Stimulated activated CD8-positive, alpha-beta memory T cell treated with anti-CD3 and anti-CD28 coated beads, Interleukin-4, amount 100 ng/mL, for 48 hours (primary cell): ENCODE data around the gene SRPK1.

ENCODE experiments used
- DNase-seq: peaks from one replicate; pipeline ENCODE4 v3.0.0-alpha.2; 2020

Gene SRPK1

DNA sequence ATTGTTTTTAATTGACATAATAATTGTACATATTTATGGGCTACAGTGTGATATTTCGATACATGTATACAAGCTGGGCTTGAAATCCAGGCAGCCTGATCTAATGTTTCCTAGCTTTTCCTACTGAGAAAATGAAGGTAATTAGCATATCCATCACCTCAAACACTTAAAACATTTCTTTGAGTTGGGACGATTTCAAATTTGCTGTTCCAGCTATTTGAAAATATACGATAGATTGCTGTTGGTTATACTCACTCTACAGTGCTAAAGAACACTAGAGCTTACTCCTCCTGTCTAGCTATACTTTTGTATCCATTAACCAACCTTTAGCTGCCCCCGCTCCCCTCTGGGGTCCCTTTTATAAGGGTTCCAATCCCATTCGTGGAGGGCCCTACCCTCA, 111.1 kb downstream of the SRPK1 start:
- no peak for DNase-seq

- DNase-seq, result no peak
Observed at GRCh38 chr6:35808688-35809087, 112.2 kb downstream of the SRPK1 start.

DNA sequence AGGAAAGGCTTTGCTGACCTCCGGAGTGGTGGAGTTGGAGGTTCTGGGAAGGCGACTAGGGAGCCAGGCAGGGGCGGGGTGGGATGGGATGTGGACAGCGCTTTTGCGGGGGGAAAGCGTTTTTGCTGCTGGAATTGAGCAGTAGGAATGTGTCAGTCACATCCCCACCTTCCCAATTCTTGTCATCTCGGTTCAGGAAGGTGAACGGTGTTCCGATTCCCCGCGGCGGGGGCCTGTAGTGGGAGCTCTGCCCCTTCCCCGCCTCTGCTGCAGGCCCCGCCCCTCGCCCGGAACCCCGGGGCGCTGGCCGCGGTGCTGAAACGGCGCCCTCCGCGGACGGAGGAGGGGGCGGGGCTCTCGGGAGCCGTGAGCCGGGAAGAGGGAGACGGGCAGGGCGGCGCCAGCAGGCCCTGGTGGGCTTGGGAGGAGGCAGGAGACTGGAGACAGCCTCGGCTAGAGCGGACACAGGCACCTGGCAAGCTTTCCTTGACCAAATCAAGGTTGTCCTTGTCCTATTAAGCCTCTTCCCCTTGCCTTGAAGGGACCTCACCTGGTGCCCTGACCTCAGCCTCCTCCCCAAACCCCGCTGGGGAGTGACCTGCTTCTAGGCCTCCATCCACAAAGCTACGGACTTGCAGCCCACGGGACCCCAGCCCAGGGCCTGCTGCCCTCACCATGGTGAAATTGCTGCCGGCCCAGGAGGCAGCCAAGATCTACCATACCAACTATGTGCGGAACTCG, 115.7 kb downstream of the SRPK1 start, which contains the start of gene LHFPL5:
Gene LHFPL5 (plus strand): TSS at position 357 of the 741 bp plus-strand sequence. CDS start 319 bp downstream, at position 676.
- DNase-seq, result peak; percentile 73

- no peak for DNase-seq
Observed at GRCh38 chr6:35801148-35801547, 119.8 kb downstream of the SRPK1 start.

DNA sequence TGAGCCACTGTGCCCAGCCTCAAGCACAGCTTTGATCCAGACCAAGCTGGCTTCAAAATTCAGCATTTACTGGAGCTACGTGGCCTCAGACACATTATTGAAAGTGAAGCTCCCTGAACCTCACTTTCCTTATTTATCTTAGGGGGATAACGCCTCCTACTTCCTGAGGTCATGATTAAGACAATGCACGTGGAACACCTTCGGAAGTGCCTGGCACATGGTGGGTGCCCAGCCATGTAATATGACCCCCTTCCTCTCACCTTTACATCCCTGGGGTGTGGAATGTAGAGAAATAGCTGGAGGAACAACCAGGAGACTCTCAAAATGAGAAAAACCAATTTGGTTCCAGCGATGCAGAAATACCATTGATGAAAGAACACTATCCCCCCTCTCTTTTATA, 122.2 kb downstream of the SRPK1 start:
- DNase-seq, result no peak

GRCh38 chr6:35797837-35798526, 122.9 kb downstream of the SRPK1 start:
- DNase-seq, result no peak

- no peak for DNase-seq
Observed at GRCh38 chr6:35796236-35796635, 124.7 kb downstream of the SRPK1 start.

DNA sequence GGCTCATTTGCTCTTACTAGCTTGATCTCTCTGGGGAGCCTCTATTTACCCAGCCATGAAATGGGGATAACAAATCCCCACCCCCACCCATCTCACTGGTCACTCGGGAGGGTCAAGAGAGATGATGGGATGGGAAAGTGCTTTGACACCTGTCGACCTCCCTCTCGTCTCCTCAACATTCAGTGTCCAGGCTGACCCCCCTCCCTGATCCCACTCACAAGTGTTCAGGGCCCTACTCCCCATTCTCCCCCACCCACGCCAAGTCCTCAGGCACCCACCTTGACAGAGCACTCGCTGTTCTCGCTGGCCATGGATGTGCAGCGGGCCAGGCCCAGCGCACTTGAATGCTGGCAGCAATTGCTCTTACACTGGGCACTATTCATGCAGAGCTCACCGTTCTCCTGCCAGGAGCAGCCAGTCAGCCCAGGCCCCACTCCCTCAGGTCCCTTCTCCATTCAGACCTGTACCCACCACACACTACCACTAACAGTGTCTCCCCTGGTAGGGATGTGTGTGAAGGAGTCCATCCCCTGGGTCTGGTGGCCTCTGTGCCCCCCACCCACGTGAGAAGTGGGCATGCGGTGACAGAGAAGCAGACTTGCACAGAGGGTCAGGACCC, 125.3 kb downstream of the SRPK1 start:
- no peak for DNase-seq

DNA sequence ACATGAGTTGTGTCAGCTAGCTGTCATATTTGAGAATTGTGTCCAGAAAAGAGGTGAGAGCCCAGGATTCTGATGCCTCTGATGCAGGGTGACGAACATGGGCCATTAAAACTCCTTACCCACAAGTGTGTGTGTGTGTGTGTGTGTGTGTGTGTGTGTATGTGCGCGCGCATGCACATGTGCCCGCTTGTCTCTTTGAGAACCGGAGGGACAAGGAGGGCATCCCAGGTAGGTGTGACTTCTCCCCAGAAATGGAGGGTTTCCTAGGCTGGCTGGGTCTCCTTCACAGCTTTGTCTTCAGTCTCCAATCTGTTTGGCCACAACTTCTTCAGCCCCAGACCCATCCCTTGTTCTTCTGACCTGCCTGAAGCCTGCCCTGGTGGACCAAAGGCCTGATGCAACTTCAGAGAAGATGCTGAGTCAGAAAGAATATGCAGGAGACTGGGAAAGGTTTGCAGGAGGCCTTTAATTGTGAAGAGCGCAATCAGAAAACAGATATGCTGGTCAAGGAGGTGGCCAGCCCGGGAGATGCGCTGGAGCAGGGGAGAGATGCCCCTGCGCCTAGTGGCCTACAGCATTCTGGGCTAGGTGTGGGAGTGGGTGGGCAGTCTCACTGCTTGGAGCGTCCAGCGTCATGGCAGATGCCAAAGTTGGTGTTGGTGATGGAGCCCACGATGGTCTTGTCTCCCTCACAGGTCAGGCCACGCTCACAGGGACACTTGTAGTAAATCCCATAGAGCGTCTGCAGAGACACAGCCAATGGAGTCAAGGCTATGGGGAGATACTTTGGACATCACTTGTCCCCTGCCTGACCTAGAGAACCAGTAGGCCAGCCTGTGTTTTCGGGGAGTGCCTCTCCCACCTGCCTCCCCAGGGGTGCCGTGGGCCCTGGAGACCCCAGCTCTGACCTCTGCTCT, 126.1 kb downstream of the SRPK1 start:
- no peak for DNase-seq

GRCh38 chr6:35790683-35791082, 130.2 kb downstream of the SRPK1 start:
- no peak for DNase-seq

- no peak for DNase-seq
Observed at GRCh38 chr6:35788423-35788982, 132.4 kb downstream of the SRPK1 start.

DNA sequence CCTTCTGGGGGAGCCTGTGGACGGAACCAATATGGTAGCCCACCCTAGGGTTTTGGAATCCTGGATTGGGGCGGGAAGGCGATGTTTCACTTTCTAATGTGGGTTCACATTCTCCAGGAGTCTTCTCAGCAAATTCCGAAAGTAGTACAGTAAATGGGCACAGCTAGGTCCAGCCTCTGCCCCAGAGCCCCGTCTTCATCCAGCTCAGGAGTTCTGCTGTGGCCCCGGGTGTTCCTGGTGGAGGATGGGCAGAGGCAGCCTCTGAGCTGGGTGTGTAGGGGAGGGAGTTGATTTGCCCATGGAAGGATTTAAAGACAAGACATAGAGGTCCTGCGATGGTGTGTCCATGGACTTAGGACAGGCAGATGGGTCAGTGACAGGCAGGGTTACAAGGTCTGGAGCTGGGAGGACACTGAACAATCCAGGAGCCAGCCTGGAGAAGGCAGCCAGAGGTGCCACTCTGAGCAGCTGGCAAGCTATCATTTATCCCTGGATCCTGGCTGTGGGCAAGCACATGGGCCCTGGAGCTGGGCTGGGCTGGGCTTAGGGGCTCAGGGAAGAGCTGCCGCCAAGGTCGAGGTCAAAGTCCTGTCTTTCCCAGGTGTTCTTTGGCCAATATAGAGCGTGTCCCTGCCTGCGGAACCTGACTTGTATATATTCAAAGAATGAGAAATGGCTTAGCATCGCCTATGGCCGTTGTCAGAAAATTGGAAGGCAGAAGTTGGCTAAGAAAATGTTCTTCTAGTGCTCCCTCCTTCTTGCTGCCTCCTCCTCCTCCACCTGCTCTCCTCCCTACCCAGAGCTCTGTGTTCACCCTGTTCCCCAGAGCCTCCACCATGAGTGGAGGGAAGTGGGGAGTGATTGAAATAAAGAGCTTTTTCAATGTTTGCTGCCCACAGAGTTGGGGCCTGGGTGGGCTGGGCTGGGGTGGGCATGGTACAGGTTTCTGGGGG, 133.4 kb downstream of the SRPK1 start:
- DNase-seq, result no peak

GRCh38 chr6:35786810-35787209, 134.1 kb downstream of the SRPK1 start:
- DNase-seq, result no peak

- no peak for DNase-seq
Observed at GRCh38 chr6:35786272-35786671, 134.6 kb downstream of the SRPK1 start.

DNA sequence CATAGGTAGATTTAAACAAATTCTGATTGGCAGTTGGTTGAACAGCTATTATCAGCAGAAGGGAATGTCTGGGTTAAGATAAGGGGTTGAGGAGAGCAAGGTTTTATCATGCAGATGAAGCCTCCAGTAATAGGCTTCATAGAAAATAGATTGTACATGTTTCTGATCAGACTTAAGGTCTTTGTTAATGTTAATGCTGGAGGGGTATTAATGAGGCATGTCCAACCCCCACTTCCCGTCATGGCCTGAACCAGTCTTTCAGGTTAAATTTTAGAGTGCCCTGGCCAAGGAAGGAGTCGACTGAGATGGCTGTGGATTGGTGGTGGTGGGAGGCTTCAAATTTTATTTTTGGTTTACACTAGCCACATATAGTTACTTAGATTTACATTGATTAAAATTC, 136.7 kb downstream of the SRPK1 start:
- no peak for DNase-seq
